Renal cortical epithelial cell (primary cell): ENCODE measurements around the gene DHRS12. TPM values are rescaled to one million over a fixed set of nuclear protein-coding genes. Genes with fewer than 3 reads are reported as not detected.

Source experiments
- DNase-seq: peaks from one replicate; pipeline ENCODE4 v3.0.0-alpha.2; 2011; ENCODE audit warnings: low read depth
- total RNA-seq: library from RNA; depleted of rRNA; stranded (reverse); fragments of >200 nt; gene quantifications from 2 replicates; pipeline ENCODE4 v1.2.3, GENCODE V29; 2014

Gene DHRS12
- total RNA-seq, 1 donor from 2014 or later: 7.3 TPM

DNA sequence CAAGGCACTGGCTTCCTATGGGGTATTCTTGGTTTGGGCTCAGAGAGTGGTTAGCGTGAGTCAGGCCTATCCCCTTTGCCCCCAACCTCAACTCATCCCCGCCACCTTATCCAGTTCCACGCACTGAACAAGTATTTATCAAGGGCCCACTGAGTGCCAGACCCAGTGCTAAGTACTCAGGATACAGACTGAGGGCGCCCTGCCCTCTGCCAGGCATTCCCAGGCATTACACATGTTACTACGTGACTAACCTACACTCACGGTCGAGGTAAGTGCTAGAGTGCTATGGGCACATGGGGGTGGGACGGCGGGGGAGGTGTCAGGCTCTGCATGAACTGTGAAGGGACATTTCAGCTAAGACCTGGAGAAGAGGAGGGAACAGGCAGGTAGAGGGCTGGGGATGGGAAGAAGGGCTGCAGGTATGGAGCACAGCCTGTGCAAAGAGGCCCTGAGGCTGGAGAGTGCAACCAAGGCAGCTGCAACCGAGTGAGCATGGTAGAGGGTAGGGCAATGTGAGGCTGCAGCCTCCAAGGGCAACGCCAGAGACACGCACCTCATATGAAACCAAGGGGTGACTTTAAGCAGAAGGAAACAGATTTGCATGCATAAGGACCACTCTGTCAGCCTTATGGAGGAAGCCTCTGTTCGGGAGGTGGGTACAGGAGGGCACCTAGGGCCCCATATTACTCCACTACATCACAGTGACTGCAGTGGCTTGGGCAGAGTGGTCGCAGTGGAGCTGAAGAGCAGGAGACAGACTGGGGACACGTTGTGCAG, 22.5 kb downstream of the DHRS12 start:
- DNase-seq: peak; percentile 33

DNA sequence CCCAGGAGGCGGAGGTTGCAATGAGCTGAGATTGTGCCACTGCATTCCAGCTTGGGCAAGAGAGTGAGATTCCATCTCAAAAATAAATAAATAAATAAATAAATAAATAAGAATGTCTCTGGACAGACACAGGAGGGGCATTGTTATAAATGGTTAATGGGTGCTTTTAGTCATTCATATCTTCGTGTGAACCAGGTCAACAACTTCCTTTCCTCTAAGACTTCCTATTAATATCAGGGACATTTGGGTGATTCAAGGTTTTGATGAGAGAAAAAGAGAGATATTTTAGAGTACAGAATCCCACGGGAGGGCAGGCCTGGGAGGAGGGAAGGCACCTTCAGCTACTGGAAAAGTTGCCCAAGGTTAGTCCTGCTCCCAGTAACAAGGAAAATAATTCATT, 23.9 kb downstream of the DHRS12 start:
- DNase-seq: no peak

DNA sequence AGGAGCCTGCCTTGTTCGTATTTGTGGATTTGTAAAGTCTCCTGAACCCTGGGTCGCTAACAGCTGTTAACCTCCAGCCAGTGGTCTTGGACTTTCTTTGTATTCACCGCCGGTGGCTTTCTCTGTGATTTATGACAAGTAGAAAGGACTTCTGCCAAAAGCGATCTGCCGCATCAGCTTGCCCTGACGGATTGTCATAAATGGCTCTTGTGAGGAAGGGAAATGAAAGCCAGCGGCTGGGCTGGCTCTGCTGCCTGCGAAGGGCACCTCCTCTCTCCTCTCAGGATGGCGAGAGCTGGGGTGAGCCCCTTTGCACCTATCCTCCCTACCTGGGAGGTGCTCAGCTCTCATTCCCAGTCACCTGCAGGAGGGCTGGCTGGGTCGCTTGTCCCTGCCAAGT, 25.6 kb downstream of the DHRS12 start:
- DNase-seq: no peak

DNA sequence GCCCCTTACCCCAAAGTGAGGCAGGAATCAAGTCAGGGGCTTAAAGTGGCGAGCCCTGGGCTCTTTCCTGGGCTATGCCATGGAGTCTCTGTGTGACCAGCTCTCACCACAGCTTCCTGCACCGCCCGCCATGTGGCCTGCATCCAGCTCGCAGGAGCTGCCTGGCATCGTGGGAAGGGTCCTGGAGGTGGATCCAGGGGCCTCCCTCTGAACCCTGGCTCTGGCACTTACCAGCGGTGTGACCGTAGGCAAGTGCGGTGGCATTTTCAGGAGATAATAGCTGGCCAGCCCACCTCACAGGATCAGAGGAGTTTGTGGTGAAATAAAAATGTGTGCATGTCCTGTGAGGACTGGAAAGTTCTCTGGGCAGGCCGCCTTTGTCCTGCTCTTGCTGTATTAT, 26.0 kb downstream of the DHRS12 start:
- DNase-seq: no peak

DNA sequence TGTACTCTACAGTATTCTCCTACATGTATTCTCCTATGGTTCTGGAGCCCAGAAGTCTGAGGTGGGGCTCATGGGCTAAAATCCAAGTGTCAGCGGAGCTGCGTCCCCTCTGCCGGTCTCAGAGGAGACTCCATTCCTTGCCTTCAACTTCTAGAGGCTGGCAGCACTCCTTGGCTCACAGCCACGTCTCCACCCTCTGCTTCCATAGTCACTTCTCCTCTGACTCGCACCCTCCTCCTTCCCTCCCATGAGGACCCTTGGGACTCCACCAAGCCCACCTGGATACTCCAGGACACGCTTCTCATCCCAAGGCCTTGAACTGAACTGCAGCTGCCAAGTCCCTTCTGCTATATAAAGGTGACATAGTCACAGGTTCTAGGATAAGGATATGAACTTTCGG, 27.8 kb downstream of the DHRS12 start:
- no peak for DNase-seq

DNA sequence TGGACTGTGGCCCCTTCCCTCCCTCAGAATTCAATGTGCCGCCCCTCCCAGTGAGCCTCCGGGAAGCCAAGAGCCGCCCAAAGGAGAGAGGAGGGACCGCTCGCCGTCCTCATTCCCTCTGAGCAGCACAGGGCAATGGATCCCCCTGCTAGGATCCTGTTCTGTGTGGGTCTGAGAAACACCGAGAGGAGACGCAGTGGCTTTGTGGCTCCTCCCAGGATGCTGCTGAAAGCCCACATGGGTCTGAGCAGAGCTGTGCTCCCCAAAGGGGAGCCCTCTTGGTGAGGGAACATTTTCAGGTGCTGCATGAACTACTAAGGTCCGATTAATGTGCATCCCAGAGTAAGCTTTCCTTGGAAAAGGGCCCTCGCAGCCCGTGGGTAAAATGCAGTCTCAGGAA, 30.4 kb downstream of the DHRS12 start:
- DNase-seq: no peak

DNA sequence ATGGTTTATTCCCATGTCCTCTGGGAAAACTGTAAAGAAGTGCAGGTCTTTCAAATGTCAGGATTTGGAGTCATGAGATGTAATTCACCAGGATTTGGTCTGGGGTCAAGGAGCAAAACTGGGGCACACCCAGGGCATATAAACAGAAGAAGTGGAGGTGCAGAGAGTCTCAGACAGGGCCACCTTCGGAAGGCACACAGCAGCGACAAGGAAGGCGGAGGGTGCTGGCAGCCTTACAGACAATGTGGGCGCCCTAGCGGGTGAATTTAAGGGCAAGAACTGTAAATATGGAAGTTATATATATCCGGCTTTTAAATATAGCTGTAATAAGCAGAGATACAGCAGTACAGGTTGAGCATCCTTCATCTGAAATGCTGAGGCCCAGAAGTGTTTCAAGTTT, 31.2 kb downstream of the DHRS12 start:
- DNase-seq: no peak

DNA sequence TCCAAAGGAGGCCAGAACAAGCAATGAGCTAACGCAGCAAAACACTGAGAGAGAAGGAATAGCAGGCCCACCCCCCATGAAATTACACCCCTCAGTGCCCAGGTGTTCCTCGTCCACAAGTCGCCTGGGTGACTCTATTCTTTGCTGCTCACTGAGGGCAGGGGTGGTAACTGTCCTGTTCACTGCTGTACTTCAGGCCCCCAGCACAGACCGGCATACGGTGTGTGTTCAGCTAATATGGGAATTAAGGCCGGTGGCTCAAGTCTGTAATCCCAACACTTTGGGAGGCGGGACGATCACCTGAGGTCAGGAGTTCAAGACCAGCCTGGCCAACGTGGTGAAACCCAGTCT, 31.9 kb downstream of the DHRS12 start:
- DNase-seq: no peak

DNA sequence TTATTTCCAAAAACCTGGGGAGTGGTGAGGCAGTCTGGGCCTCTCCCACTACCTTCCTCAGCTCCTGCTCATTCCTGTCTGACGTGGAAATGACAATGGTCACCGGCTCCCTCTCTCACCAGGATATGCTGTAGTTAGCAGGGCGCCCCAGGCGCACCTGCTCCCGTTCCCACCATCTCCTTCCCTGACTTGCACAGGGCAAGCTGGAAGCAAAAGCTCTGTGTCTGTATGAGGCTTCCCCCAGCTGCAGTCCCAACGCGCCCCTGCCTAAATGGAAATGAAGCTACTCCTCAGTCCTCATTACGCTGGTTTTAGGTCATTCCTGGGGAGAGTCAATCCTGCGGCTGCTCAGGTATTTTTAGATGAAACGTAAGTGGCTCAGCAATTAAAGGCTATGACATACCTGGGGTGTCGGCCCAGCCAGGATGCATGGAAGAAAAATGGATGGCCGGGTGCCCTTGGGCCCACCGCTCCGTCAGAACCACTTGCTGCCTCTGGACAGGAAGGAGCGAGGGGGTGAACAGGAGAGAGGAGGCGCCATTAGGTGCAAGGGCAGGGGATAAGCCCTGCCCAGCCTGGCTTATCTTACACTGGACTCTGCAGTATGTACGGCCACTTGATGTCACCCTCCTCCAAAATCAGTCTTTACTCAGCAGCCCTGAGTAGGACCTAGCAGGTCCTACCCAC, 32.4 kb downstream of the DHRS12 start:
- no peak for DNase-seq

DNA sequence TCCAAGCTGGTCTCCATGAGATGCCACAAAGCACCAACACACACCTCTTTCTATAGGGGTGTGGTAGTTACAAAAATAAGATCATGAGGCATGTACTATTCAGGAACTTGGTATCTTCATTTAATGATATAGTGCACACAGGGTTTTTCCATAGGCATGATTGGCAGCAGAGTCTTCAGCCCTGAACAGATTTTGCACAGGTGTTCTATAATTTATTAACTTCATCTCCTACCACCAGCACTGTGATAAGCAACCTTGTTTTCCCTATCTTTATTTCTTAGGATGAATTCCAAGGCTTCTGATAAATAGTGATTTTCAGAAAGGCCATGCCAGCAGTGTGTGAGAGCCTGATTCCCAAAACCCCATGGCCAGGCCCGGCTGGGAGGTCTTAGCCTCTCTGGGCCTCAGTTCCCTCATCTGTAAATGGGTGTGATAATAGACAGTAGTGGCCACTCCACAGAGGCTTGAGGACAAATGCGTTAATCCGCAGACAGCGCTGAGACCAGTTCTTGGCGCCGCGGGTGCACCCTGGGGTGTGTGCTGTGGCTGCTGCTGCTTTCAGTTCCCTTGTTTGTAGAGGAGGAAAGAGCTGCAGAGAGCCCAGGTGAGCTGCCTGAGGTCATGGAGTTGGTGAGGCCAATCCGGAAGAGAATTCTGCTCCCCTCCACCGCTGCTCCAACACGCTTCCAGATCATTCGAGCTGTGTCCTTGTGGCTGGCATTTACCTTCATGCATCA, 33.1 kb downstream of the DHRS12 start:
- DNase-seq: no peak

DNA sequence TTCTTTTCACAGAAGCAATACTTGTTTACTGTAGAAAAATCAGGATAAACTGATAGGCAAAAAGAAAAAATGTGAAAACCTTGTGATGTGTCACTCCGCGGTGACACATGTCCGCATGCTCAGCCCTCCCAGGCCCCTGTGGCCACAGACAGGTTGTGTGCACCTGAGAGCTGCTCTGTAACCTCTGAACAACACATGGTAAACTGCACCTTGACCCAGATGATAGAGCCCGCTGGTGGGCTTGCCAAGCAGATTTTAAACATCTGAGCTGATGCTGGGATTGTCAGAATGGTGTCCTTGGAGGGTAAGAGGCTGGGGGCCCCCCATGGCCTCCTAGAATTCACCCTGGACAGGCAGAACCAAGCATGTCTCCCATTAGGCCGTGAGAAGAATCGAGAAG, 33.8 kb downstream of the DHRS12 start:
- DNase-seq: no peak

DNA sequence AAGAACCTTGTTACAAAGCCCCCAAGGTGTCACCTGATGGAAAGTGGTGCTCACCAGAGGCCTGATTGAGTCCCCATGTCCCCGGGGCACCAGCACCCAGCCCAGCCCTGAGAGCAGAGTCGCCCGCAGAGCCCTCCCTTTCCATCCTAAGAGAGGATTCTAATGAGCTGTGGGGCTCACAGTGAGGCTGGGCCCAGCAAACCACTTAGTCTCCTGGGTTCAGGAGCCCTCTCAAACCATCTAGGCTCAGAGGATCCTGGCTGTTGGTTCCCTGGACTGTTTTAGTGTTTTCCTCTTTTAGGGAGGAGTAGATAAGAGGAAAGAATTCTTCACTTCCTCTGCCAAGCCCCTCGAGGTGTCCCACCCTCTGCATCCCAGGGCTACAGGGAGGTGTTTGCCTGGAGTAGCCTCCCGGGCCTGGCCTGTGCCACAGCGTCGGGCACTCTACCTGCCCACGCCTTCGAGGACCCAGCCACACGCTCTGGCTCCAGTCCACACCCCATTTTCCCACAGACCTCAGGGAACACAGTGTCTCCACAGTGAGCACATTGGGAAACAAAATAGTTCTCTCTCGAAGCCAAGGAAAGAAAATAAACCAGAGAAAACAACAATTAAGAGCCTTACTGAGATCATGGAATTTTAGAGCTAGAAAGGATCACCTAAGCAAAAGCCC, 34.4 kb downstream of the DHRS12 start:
- peak; percentile 23 for DNase-seq

DNA sequence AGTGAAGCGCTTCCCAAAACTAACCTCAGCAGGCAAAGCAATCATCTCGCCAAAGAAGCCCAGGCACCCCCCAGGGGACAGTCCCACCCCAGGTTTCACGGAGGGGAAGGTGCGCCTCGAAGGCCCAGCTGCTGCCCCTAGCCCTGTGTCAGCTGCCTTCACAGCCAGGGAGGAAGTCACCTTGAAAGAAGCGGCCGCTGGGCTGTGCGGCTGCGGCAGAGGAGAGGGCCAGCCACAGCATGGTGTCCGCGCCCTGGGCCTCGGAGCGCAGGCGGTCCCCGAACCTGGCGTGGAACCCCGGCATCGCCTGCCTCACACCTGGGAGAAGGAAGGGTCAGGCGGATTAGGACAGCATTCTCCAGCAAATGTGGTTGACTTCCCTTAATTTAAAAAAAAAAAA, 35.0 kb downstream of the DHRS12 start:
- DNase-seq: no peak

DNA sequence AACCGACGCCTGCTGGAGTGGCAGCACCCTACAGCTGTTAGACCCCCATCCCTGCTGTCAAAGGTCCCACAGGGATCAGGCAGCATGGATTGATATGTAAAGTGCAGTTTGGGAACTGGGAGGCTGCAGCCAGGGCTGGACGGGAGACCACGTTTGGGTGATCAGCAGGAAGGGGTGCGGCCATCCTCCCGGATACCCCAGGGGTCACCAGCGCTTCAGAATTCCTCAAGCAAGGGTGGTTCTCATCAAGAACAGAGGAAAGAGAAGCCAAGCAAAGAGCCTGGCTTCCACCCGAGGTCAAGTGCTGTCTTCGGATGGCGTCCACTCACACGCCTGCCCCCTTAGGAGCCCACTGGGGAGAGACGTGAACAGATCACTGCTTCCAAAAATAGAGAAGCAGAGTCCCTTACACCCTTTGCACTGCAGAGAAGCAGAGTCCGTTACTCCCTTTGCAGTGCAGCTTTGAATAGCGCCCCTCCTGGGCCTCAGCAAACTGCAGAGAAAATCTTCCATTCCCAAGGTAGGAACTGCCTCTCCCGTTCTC, 35.5 kb downstream of the DHRS12 start:
- no peak for DNase-seq

DNA sequence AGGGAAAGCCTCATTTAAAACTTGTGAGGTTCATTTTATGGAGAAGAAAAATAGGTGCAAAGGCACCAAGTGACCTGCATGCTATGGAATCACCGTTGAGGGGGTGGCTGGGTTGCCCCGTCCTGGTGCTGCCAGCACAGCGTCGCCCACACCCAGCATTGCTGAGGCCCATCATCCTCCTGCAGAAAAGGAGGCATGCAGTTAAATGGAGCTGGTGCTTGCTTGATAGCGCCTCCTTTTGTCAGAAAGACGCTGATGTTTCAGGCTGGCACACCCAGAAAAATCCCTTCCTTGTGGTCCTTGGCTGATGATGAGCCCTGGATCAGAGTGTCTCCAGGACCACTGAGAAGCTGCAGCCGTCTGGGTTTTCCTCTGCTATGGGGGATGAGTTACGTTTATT, 36.9 kb downstream of the DHRS12 start:
- DNase-seq: no peak

DNA sequence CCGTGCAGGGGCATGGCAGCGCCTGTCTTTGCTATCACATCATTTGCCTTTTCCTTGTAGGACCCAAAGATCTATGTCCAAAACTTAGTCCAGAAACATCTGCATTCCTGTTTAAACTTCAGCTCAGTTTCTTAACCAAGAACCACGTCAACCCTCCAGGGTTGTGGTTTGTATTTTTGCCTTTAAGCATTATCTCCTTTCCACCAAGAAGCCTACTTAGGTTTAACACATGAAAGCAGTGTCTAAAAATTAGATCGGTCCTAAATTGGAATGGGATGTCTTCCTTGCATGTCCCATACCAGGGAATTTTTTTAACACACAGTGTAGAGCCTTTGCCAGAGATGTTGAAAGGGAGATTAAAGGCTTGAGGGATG, 38.8 kb downstream of the DHRS12 start:
- no peak for DNase-seq

DNA sequence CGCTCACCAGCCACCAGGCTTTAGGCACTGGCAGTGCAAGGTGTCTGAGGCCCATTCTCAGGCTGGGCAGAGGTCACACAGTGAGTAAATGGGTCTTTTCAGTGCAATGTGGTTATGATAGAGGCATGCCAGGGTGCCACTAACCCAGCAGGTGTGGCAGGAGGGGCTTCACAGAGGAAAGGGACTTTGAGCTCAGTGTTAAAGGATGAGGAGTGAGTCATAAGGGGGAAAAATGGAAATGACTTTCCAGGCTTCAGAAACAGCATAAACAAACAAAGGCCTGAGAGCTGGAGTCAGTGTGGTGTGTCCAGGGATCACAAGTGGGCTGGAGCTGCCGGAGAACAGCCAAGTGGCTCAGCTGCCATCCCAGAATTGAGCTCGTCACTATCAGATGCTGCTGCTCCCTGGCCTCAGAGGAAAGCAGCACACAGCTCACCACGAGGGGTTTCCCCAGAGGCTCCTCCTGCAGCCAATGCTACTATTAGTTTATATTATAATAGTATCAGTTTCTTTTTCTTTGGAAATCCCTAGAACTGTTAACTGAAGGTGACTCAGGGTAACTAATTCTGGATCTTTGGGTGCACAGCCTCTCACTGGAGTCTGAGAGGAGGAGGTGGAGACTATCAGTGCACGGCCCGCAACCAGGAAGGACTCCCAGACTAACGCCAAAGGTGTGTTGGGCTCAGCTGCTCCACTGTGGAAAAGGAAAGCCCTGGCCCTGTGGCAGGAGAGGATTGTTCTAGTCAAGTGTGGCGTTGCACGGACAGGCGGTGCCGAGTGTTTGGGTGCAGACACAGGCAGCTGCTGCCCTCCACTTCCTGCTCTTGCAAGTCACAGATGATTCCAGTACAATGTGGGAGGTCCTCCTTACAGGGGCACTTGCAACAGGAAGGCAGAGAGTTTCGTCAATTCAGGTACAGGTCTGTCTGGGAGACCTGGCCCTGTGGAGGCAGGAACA, 39.5 kb downstream of the DHRS12 start:
- DNase-seq: peak; percentile 93

DNA sequence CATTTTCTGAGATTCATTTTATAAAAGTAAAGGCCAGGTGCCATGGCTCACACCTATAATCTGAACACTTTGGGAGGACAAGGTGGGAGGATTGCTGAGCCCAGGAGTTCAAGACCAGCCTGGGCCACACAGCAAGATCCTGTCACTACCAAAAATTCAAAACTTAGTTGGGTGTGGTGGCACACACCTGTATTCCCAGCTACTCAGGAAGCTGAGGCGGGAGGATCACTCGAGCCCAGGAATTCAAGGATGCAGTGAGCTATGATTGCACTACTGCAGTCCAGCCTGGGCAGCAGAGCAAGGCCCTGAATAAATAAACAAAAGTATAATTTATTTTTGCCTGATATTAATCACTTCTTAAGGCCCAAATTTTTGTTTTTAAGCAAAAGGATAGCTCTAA, 40.5 kb downstream of the DHRS12 start:
- DNase-seq: no peak

DNA sequence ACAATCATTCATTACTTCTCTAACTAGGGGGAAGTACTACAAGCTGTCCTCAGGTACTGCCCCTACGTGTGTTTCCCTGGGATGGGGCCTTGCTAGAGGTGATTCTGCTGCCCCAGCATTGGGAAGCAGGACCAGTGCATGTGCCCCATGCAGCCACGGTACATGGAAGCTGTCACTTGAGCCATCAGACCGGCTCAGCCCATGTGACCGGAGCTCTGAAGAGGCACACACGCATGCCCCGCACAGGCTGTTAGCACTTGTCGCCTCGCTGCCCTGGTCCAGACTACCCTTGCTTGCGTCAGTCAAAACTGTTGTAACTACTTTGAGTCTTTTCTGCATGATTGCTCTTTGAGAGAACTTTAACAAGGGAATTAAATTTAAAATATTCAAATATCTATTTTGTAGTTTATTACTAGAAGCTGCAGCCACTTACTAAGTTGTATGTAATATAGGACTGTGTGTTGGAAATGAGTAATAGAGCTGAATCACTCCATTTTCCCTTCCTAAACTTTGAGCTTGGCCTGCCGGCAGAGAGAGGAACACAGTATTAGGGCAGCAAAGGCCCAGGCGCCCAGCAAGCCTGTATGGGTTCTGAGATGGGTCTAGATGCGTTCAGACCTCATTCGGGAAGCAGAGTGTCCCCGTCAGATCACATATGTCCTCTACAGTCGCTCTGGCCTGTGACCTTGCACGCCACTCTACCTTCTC, 42.2 kb downstream of the DHRS12 start:
- DNase-seq: peak; percentile 53

DNA sequence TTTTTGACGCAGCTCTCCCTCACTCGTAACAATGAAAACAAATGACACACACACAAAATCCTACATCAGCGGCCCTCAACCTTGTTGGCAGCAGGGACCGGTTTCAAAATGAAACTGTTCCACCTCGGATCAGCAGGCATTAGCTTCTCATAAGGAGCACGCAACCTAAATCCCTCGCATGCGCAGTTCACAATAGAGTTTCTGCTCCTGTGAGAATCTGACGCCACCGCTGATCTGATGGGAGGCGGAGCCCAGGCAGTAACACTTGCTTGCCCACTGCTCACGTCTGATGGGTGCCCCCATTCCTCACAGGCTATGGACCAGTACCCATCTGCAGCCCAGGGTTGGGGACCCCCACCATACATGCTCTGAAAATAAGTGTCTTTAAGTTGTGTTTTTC, 43.4 kb downstream of the DHRS12 start:
- no peak for DNase-seq
